Measurements from ENCODE around the gene TSPAN18.

DNA sequence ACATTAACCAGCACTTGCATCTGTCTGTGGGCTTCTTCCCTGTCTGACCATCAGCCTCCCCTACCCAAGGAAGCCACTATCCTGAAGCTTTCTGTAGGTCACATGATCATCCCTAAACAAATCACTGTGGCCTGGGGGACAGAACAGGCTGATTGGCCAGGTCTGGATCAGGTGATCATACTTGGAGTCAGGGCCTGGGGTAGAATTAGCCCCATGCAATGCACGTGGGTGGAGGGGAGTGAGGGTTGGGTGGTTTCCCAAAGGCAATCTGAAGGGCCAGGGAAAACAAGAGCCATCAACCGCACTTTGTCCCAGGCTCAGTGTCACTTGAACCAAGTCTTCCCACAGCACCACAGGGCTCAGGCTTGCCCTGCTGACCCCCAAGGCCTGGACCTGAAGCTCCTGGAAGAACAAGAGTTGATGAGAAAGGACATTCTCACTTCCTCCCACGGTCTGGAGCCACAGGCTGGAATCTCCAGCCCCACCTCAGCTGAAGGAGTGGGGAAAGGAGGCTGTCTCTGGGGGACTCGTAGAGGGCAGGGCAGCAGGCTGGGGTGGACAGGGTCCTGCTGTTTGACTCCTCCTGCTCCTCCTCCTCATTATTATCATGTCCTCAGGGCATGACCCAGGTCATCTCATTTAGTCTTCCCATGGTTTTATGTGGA is 31.5 kb upstream of the TSPAN18 start:
- TF ChIP-seq, protein P1, sequence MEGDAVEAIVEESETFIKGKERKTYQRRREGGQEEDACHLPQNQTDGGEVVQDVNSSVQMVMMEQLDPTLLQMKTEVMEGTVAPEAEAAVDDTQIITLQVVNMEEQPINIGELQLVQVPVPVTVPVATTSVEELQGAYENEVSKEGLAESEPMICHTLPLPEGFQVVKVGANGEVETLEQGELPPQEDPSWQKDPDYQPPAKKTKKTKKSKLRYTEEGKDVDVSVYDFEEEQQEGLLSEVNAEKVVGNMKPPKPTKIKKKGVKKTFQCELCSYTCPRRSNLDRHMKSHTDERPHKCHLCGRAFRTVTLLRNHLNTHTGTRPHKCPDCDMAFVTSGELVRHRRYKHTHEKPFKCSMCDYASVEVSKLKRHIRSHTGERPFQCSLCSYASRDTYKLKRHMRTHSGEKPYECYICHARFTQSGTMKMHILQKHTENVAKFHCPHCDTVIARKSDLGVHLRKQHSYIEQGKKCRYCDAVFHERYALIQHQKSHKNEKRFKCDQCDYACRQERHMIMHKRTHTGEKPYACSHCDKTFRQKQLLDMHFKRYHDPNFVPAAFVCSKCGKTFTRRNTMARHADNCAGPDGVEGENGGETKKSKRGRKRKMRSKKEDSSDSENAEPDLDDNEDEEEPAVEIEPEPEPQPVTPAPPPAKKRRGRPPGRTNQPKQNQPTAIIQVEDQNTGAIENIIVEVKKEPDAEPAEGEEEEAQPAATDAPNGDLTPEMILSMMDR (conservative IDR thresholded peaks at IDR 0.05; ENCODE audit: low read depth, low read length): no peak
- no peak for TF ChIP-seq CEBPB (IDR thresholded peaks at IDR 0.05; ENCODE audit: low read depth, low read length)
- no peak for TF ChIP-seq RCOR1 (IDR thresholded peaks at IDR 0.05; ENCODE audit: insufficient replicate concordance, low read length)
- TF ChIP-seq POLR2A (IDR thresholded peaks at IDR 0.05; ENCODE audit: low read depth, low read length): no peak
- no peak for TF ChIP-seq MAFK (IDR thresholded peaks at IDR 0.05; ENCODE audit: low read depth, low read length)
- TF ChIP-seq, protein P2, sequence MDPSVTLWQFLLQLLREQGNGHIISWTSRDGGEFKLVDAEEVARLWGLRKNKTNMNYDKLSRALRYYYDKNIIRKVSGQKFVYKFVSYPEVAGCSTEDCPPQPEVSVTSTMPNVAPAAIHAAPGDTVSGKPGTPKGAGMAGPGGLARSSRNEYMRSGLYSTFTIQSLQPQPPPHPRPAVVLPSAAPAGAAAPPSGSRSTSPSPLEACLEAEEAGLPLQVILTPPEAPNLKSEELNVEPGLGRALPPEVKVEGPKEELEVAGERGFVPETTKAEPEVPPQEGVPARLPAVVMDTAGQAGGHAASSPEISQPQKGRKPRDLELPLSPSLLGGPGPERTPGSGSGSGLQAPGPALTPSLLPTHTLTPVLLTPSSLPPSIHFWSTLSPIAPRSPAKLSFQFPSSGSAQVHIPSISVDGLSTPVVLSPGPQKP (IDR thresholded peaks at IDR 0.05; ENCODE audit: borderline replicate concordance, low read depth, low read length): no peak
- no peak for TF ChIP-seq SMC3 (IDR thresholded peaks at IDR 0.05; ENCODE audit: low read depth, low read length)
- no peak for TF ChIP-seq MAZ (IDR thresholded peaks at IDR 0.05; ENCODE audit: borderline replicate concordance, low read depth, low read length)
- TF ChIP-seq RFX5 (IDR thresholded peaks at IDR 0.05; ENCODE audit: low read depth, low read length): no peak
- TF ChIP-seq, protein P3, sequence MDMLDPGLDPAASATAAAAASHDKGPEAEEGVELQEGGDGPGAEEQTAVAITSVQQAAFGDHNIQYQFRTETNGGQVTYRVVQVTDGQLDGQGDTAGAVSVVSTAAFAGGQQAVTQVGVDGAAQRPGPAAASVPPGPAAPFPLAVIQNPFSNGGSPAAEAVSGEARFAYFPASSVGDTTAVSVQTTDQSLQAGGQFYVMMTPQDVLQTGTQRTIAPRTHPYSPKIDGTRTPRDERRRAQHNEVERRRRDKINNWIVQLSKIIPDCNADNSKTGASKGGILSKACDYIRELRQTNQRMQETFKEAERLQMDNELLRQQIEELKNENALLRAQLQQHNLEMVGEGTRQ (IDR thresholded peaks at IDR 0.05; ENCODE audit: low read depth, low read length): 0 out of 2 replicates have a peak, but pooled peaks have one; percentile 37
- no peak for TF ChIP-seq BHLHE40 (IDR thresholded peaks at IDR 0.05; ENCODE audit: low read depth, low read length)
- TF ChIP-seq NFE2L2 (IDR thresholded peaks at IDR 0.05; ENCODE audit: low read depth, low read length): no peak
- no peak for TF ChIP-seq FOS (IDR thresholded peaks at IDR 0.05; ENCODE audit: low read depth, low read length)

All from IMR-90 (cell line).